Stimulated activated memory B cell treated with anti-CD40 and anti-IgM and Interleukin-4, amounts not matched to agents 10 μg/mL and 1 μg/mL and 100 μg/mL, for 72 hours (primary cell): ENCODE measurements around the gene MPL.

Experiments used
- ATAC-seq: fragments of 150-1000 bp; cut with Tn5 transposase; 2 replicates; pipeline ENCODE4 v1.10.0; 2021
- H3K27ac Mint-ChIP-seq: one replicate; pipeline ENCODE4 v1.8.0; 2022; ENCODE audit warnings: mild to moderate bottlenecking, mixed read lengths
- H3K27me3 Mint-ChIP-seq: one replicate; pipeline ENCODE4 v1.8.0; 2022; ENCODE audit warnings: mixed read lengths
- H3K36me3 Mint-ChIP-seq: one replicate; pipeline ENCODE4 v1.8.0; 2022; ENCODE audit warnings: mixed read lengths
- H3K4me1 Mint-ChIP-seq: one replicate; pipeline ENCODE4 v1.8.0; 2022; ENCODE audit warnings: mixed read lengths
- H3K4me3 Mint-ChIP-seq: one replicate; pipeline ENCODE4 v1.8.0; 2022; ENCODE audit warnings: mild to moderate bottlenecking, moderate library complexity, mixed read lengths
- H3K9me3 Mint-ChIP-seq: one replicate; pipeline ENCODE4 v1.8.0; 2022; ENCODE audit warnings: mixed read lengths

The MPL gene

DNA sequence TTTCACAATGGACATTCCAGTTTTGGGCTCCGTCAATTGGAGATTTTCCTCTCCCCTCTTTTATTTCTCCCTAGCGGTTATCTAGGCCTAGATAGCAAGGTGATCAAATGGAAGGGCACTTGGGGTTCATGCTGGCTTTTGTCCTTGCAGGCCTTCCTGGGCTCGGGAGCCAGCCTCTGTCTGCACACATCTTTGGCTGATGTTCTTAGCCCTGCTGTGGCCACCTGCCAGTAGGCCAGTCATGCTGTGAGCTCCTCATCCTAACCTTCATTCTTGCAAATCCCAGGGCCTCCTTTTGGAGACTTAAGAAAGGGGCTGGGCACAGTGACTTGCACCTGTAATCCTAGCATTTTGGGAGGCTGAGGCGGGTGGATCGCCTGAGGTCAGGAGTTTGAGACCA lies 23.4 kb upstream of the MPL start:
- H3K4me3 Mint-ChIP-seq = no peak overlapping the region
- peaks cover 5% of the 10 kb centered on the region for H3K4me1 Mint-ChIP-seq
- peaks cover 7% of the 10 kb centered on the region for H3K27me3 Mint-ChIP-seq
- H3K27ac Mint-ChIP-seq = no peak overlapping the region
- H3K9me3 Mint-ChIP-seq = no peaks in the 10 kb centered on the region
- no peak for ATAC-seq
- H3K36me3 Mint-ChIP-seq = no peaks in the 10 kb centered on the region

GRCh38 chr1:43315481-43315880 lies 22.1 kb upstream of the MPL start:
- Mint-ChIP-seq H3K9me3 (no peaks in the 10 kb centered on the region), H3K4me3 (no peak overlapping the region), H3K36me3 (no peaks in the 10 kb centered on the region), H3K27me3 (peaks cover 7% of the 10 kb centered on the region), H3K27ac (no peak overlapping the region), H3K4me1 (peaks cover 5% of the 10 kb centered on the region)
- no peak for ATAC-seq

DNA sequence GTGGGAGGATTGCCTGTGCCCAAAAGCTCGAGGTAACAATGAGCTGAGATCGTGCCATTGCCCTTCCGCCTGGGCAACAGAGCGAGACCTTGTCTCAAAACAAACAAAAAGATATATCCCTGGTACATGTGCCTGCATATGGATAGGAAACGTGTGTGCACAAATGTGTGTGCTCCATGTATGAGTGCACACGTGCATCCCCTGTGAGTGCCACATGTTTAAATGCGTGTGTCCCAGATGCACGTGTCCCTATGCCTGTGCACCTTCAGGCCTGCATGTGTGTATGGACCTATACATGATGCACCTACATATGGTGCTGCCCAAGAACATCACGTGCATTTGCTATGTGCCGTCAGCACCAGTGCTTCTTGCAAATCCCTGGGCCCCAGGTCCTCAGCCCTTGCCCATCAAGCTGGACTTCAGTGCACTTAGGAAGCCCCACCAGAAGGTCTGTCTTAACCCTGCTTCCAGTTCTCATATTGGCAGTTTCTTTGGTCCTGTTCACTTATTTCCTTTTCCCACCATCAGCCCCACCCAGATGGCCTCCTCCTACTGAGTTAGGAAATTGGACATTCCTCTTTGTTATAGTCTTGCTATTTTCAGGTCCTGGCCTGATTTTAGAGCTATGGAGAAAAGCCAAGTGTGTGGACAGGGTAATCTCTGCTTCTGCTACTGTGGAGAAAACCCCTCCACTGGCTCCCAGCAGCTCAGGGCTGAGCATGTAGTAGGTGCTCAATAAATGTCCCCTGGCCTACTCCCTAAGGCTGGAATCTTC lies 21.5 kb upstream of the MPL start:
- Mint-ChIP-seq H3K36me3 (no peaks in the 10 kb centered on the region), H3K4me1 (peaks cover 5% of the 10 kb centered on the region), H3K9me3 (no peaks in the 10 kb centered on the region), H3K27me3 (peaks cover 7% of the 10 kb centered on the region), H3K4me3 (no peak overlapping the region), H3K27ac (no peak overlapping the region)
- no peak for ATAC-seq

GRCh38 chr1:43316738-43317520 lies 20.7 kb upstream of the MPL start:
- ATAC-seq = no peak
- Mint-ChIP-seq H3K9me3 (no peaks in the 10 kb centered on the region), H3K27ac (no peak overlapping the region)

GRCh38 chr1:43317817-43318471 lies 19.7 kb upstream of the MPL start:
- Mint-ChIP-seq H3K36me3 (no peaks in the 10 kb centered on the region), H3K27me3 (no peaks in the 10 kb centered on the region), H3K9me3 (no peaks in the 10 kb centered on the region), H3K4me3 (no peak overlapping the region), H3K4me1 (peaks cover 5% of the 10 kb centered on the region), H3K27ac (no peak overlapping the region)
- no peak for ATAC-seq

More at GRCh38 chr1:43316738-43317520, 20.7 kb upstream of the MPL start:
- Mint-ChIP-seq H3K4me1 (peaks cover 5% of the 10 kb centered on the region), H3K27me3 (peaks cover under 1% of the 10 kb centered on the region), H3K36me3 (no peaks in the 10 kb centered on the region), H3K4me3 (no peak overlapping the region)

DNA sequence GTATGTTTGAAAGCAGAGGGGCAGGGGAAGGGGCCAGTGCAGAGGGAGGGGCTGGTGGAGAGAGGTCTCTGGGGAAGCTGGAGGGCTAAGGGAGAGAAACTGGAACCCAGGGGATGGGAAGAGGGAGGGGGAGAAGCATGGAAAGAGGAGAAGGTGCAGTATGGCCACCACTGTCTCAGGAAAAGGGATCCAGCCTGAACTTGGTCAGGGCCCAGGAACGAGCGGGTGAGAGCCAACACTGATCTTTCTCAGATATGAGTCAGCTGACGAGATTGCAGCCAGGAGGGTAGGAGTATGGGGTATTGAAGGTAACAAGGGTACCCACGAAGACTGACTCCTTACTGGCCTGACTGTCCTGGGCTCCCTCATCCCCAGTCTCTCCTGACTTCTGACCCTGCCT lies 18.8 kb upstream of the MPL start:
- H3K27me3 Mint-ChIP-seq = no peaks in the 10 kb centered on the region
- peaks cover 5% of the 10 kb centered on the region for H3K4me1 Mint-ChIP-seq
- peak; percentile 13 for ATAC-seq
- no peaks in the 10 kb centered on the region for H3K36me3 Mint-ChIP-seq
- H3K4me3 Mint-ChIP-seq = no peak overlapping the region
- H3K9me3 Mint-ChIP-seq = no peaks in the 10 kb centered on the region
- no peak overlapping the region for H3K27ac Mint-ChIP-seq

DNA sequence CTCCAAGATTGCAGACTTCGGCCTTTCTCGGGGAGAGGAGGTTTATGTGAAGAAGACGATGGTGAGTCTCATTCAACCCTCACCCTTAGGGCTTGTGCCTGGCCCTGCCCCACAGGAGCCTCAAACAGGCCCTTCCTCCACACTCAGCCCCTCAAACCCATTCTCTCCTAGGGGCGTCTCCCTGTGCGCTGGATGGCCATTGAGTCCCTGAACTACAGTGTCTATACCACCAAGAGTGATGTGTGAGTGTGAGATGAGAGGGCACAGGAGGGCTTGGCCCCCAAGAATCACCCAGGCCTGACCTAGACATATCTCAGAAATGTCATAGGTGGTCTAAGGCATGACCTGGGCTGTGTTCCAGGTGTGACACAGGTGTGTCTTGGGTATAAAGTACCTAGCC lies 18.3 kb upstream of the MPL start:
- Mint-ChIP-seq H3K4me1 (peaks cover 5% of the 10 kb centered on the region), H3K27ac (no peak overlapping the region), H3K4me3 (no peak overlapping the region), H3K27me3 (no peaks in the 10 kb centered on the region), H3K9me3 (peaks cover 2% of the 10 kb centered on the region), H3K36me3 (no peaks in the 10 kb centered on the region)
- ATAC-seq = peak; percentile 6

GRCh38 chr1:43319766-43320165 lies 17.9 kb upstream of the MPL start:
- no peaks in the 10 kb centered on the region for H3K27me3 Mint-ChIP-seq
- ATAC-seq = peak; percentile 38
- H3K9me3 Mint-ChIP-seq = peaks cover 6% of the 10 kb centered on the region
- no peak overlapping the region for H3K4me3 Mint-ChIP-seq
- H3K27ac Mint-ChIP-seq = no peak overlapping the region
- peaks cover 3% of the 10 kb centered on the region for H3K36me3 Mint-ChIP-seq
- H3K4me1 Mint-ChIP-seq = peaks cover 5% of the 10 kb centered on the region

DNA sequence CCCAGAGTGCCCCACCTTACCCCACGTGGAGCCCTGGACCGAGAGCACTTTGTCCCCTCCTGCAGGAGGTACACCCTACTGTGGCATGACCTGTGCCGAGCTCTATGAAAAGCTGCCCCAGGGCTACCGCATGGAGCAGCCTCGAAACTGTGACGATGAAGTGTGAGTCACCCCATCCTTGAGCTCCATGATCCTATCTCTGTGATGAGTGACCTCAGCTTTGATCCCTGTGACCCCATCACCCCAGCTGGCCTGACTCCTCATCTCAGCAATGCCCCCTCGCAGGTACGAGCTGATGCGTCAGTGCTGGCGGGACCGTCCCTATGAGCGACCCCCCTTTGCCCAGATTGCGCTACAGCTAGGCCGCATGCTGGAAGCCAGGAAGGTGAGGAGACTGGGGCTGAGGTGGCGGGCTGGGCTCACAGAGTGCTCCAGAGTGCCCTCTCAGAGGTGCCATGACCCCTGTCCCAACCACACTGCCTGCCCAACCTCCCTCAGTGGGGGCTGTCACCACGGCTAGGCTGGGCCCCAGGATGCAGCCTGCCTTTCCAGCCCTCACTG lies 16.2 kb upstream of the MPL start:
- Mint-ChIP-seq H3K27me3 (no peaks in the 10 kb centered on the region), H3K9me3 (peaks cover 10% of the 10 kb centered on the region), H3K36me3 (peaks cover 8% of the 10 kb centered on the region), H3K4me1 (peaks cover 5% of the 10 kb centered on the region), H3K27ac (no peak overlapping the region), H3K4me3 (no peak overlapping the region)
- ATAC-seq = no peak

- Mint-ChIP-seq H3K9me3 (peaks cover 10% of the 10 kb centered on the region), H3K27ac (no peak overlapping the region), H3K4me3 (no peak overlapping the region), H3K27me3 (no peaks in the 10 kb centered on the region), H3K4me1 (peaks cover 5% of the 10 kb centered on the region), H3K36me3 (peaks cover 8% of the 10 kb centered on the region)
- ATAC-seq = no peak
These were observed 15.1 kb upstream of the MPL start for GRCh38 chr1:43322506-43322905.

DNA sequence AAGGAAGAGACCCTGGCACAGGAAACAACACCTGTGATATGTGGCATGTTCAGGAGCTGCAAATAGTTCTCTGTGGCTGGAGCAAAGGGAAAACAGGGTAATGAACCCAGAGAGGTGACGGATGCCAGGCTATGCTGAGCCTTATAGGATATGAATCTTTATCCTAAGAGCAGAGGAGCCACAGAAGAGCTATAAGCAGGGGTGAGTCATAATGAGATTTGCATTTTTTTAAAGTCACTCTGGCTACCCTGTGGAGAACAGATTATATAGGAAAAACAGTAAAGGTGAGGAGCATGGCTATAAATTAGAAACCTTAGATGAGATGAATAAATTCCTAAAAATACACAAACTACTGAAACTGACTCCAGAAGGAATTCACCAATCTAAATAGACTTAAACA lies 12.8 kb upstream of the MPL start:
- peaks cover 8% of the 10 kb centered on the region for H3K36me3 Mint-ChIP-seq
- no peak overlapping the region for H3K4me3 Mint-ChIP-seq
- H3K27me3 Mint-ChIP-seq = no peaks in the 10 kb centered on the region
- peaks cover under 1% of the 10 kb centered on the region for H3K4me1 Mint-ChIP-seq
- no peak overlapping the region for H3K27ac Mint-ChIP-seq
- ATAC-seq = no peak
- peaks cover 10% of the 10 kb centered on the region for H3K9me3 Mint-ChIP-seq

GRCh38 chr1:43325381-43325780 lies 12.2 kb upstream of the MPL start:
- no peak overlapping the region for H3K4me3 Mint-ChIP-seq
- H3K9me3 Mint-ChIP-seq = peaks cover 10% of the 10 kb centered on the region
- no peaks in the 10 kb centered on the region for H3K27me3 Mint-ChIP-seq
- peaks cover 8% of the 10 kb centered on the region for H3K36me3 Mint-ChIP-seq
- peaks cover 6% of the 10 kb centered on the region for H3K4me1 Mint-ChIP-seq
- no peak for ATAC-seq
- H3K27ac Mint-ChIP-seq = no peak overlapping the region

DNA sequence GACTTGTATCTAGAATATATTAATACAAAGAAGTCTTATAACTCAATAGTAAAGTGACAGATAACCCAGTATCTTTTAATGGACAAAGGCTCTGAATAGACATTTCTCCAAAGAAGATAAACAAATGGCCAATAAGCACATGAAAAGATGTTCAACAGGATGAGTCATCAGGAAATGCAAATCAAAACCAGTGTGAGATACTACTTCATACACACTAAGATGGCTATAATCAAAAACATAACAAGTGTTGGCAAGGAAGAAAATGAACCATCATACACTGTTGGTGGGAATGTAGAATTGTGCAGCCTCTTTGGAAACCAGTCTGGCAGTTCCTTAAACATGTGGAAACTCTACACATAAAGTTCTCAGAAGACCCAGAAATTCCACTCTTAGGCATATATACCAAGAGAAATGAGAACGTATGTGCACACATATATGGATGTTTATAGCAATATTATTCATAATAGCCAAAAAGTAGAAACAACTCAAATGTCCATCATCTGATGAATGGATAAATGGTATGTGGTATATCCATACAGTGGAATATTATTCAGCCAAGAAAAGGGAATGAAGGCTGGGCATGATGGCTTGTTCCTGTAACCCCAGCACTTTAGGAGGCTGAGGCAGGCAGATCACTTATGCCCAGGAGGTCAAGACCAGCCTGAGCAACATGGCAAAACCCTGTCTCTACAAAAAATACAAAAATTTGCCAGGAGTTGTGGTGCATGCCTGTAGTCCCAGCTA lies 9.9 kb upstream of the MPL start:
- H3K4me3 Mint-ChIP-seq = no peak overlapping the region
- ATAC-seq = no peak
- H3K27ac Mint-ChIP-seq = no peak overlapping the region
- peaks cover 8% of the 10 kb centered on the region for H3K4me1 Mint-ChIP-seq
- no peaks in the 10 kb centered on the region for H3K27me3 Mint-ChIP-seq
- peaks cover 10% of the 10 kb centered on the region for H3K9me3 Mint-ChIP-seq
- peaks cover 8% of the 10 kb centered on the region for H3K36me3 Mint-ChIP-seq

GRCh38 chr1:43329995-43330751 lies 7.4 kb upstream of the MPL start:
- Mint-ChIP-seq H3K4me1 (peaks cover 8% of the 10 kb centered on the region), H3K27me3 (no peaks in the 10 kb centered on the region), H3K27ac (no peak overlapping the region), H3K36me3 (peaks cover under 1% of the 10 kb centered on the region), H3K4me3 (no peak overlapping the region), H3K9me3 (peaks cover 2% of the 10 kb centered on the region)
- ATAC-seq = peak; percentile 73
